A673 (cell line): ENCODE measurements around the gene SCUBE3.

Source experiments
- CTCF ChIP-seq: fragments of 300-800, 200-600 bp; sonication (generic); conservative IDR thresholded peaks from 2 replicates; pipeline ENCODE4 v1.5.1; 2017; ENCODE audit warnings: low read depth, mild to moderate bottlenecking, antibody characterized with exemption, low read length, moderate library complexity, mixed read lengths
- EZH2 ChIP-seq: fragments of 200-600 bp; sonication (generic); IDR thresholded peaks from 2 replicates; pipeline ENCODE4 v1.6.1; 2017; ENCODE audit warnings: borderline replicate concordance, low read depth, mild to moderate bottlenecking, mixed read lengths, antibody characterized with exemption, low read length; ENCODE audit not compliant: poor library complexity, severe bottlenecking

- TF ChIP-seq CTCF (no peak), EZH2 (no peak)
Measured at GRCh38 chr6:35231563-35231962, 17.8 kb downstream of the SCUBE3 start.
